ENCODE results near the gene ATG7.

DNA sequence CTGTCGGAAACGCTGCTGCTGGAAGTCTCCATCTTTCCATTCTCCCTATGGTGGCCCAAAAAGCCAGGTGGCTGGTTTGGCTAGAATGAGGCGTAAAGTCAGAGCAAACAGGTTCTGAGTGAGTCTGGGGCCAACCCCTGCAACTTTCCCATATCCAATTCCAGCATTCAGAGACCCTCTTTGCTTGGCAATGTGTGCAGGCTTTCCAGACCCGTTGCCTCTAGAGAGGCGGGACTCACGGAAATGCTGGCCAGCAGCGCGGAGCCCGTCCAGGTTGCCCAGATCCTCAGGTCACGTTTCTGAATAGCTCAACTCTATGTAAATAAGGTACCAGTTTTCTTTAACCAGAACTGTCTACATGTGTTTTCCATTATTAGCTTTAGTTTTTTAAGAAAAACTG is 303.5 kb downstream of the ATG7 start:
- TF ChIP-seq SUZ12 (IDR thresholded peaks at IDR 0.05; ENCODE audit: extremely low read depth, insufficient read depth, insufficient read length) (no peak), YY1 (IDR thresholded peaks at IDR 0.05; ENCODE audit: insufficient read depth, insufficient read length) (no peak)
